NCI-H526 treated with DMSO at 0.1 percent for 48 hours (cell line): ENCODE measurements around the gene KCNQ1.

Experiments used
- DNase-seq: peaks from one replicate; lab custom pipeline; 2025; lab: John Stamatoyannopoulos, UW

Gene KCNQ1

DNA sequence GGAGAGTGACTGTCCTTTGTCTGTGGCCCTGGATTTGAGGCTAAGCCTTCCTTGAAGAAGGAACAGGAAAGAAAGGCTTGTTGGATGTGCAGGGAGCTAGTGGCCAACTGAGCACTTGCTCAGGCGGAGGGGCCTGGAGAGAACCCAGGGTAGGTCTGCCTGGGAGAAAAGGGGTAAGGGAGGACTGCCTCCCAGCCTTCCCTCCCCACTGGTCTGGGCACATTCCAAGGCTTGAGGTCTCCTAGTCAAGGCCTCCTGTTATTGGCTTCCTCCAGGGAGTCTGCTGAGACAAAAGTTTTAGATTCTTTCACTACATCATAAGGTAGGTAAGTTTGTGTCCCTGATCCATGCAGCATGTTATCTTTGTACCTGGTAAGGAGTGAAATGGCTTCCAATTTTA, 239.8 kb downstream of the KCNQ1 start:
- no peak for DNase-seq

GRCh38 chr11:2685051-2685450, 240.2 kb downstream of the KCNQ1 start:
- DNase-seq: no peak

- DNase-seq: no peak
Measured at GRCh38 chr11:2685566-2686359, 241.0 kb downstream of the KCNQ1 start.

- no peak for DNase-seq
Measured at GRCh38 chr11:2686360-2687222, 241.8 kb downstream of the KCNQ1 start.

DNA sequence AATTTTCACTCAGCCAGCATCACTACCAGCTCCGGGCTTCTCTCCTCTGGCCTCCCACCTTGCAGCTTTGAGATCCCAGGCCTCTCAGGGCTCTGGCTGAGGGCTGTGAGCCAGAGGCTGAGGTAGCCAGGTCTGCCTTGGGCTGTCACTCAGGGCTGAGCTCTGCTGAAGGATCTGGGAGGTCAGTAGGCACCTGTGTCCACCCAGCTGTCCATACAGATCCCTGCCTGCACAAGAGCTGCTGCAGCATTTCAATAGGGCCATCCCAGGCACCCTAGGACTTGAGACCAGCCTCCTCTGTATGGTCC, 242.4 kb downstream of the KCNQ1 start:
- no peak for DNase-seq

DNA sequence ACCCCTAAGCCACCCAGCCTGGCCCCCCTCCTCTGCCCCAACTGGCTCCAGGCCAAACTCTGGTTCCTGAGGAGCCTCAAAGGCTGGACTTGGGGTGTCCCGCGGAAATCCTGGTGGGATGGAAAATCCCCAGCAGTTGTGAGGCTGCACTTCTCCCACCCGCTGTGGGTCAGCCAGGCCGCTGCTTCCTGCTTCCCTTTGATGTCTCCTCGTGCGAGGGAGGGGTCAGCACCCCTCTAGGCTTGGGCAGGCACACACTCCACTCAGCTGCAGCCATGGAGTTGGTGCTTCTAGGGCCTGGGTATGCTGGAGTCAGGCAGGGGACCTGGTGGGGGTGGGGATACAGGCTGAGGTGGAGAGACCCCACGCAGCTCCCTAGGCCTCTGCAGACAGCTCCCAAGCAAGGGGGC, 243.0 kb downstream of the KCNQ1 start:
- DNase-seq: no peak

DNA sequence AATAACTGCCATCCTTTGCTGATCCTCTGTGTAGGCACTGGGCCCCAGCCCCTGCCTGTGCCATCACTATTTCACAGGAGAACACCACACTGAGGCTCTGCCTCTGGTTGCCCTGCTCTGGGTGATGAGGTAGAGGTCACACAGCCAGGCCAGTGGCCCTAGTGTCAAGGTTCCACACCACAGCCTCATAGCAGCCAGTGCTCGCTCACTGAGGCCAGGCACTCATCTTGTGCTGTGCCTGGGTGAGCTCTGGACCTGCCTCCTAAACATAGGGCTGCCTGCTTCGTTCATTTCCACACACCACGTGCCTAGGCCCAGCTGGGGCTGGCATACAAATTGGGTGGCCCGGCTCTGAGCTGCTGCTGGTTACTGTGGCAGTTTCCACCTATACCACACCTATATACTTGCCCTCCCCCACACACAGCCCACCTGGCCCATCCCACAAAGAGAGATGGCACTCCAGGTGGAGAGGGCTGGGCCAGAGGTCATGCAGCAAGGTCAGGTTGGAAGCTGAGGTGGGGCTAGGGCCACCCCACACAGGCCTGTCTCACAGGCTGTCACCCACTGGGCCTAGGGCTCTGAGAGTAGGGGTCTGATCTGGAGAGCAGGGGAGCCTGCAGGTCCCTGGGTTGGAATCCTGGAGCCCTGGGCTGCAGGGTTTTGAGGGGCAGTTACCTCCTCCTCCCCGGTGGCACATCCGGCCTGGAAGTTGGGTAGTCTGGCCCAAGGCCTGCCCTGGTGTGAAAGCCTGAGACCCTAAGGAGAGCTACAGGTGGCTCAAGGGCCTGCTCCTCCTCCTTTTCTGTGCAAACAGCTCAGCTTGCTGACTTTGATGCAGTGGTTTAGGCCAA, 243.8 kb downstream of the KCNQ1 start:
- no peak for DNase-seq

DNA sequence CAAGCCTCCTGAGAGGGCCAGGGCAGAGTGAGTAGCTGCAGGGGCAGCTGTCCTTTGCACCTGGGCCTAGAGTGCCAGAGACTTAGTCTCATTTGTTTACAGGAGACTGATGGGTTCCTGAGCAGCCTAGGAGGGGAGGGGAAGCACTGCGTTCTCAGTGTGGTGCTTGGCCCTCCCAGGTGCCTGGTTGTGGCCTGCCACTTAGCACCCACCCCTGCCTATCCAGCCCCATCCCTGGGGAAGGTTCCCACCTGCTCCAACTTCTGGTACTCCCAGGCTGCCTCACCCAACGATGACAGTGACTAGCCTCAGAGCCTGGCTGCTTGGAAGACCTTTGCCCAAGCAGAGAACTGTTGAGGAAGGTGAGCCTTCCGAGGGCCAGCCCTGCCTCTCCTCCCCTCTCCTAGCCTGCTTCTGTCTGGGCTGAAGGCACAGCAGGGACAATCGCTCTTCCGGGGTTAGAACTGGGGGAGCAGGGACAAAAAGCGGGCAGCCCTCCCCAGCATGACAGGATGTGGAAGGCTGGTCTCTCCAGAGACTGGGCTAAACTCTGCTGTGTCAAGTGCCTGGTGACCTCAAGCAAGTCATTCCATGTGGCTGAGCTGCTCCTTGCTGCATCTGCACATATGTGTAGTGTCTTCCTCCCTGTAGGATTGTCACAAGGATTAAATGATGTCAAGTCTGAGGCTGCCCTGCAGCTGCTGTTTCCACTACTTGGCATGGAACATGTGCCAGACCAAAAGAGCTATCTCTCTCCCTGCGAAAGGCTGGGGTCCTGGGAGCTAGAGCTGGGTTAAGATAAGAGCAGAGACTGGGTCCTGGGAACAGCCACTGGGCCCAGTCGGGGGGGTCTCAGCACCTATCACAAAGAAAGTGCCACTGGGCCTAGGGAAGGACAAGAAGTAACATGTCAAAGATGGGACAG, 245.1 kb downstream of the KCNQ1 start:
- no peak for DNase-seq

DNA sequence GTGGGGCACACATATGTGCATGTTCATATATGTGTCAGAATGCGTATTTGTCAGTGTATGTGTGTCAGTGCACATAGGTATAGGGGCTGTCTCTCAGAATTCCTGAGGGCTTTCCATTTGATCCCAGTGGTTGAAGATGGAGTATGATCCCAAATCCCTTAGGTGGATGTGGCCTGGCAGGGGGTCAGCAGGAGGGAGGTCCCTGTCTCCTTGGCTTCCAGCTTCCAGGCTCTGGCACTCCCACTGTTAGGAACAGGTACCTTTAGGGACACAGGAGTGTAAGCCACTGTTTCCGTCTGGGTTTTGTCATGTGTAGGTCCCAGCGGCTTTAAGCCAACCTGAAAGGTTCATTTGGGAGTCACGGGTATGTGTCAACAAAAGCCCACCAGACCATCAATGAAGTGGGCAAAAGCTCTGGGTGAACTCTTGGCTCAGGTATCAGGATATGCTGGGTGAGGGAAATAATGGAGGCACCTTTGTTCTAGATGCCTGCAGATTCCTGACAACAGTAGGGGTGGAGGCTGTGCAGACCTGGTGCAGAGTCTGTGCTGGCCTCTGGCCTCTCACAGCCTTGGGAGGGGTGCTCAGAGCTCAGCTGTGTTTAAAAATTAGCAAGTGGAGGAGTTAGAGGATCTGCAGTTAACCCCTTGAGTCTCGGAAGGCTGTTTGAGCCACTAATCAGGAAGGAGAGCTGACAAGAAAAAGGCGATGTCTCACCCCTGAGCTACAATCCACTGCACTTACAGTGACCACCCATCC, 246.0 kb downstream of the KCNQ1 start:
- no peak for DNase-seq

DNA sequence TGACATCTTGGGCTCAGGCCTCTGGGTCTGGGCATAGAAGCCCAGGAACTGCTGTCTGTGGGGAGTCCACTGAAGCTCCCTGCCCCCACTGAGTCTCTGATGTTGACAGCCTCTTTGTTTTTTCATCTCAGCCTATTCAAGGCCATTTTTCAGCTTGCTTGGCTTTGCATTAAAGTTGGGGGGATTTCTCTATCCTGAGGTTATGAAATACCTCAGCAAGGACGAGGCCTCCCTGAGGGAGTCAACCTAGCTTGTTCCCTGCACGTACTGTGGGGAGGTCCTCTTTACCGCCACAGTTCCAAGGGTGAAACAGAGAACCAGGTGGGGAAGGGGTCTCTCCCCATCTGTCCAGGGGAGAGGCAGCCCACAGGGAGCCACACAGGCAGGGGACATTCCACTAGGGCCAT, 246.6 kb downstream of the KCNQ1 start:
- DNase-seq: no peak

DNA sequence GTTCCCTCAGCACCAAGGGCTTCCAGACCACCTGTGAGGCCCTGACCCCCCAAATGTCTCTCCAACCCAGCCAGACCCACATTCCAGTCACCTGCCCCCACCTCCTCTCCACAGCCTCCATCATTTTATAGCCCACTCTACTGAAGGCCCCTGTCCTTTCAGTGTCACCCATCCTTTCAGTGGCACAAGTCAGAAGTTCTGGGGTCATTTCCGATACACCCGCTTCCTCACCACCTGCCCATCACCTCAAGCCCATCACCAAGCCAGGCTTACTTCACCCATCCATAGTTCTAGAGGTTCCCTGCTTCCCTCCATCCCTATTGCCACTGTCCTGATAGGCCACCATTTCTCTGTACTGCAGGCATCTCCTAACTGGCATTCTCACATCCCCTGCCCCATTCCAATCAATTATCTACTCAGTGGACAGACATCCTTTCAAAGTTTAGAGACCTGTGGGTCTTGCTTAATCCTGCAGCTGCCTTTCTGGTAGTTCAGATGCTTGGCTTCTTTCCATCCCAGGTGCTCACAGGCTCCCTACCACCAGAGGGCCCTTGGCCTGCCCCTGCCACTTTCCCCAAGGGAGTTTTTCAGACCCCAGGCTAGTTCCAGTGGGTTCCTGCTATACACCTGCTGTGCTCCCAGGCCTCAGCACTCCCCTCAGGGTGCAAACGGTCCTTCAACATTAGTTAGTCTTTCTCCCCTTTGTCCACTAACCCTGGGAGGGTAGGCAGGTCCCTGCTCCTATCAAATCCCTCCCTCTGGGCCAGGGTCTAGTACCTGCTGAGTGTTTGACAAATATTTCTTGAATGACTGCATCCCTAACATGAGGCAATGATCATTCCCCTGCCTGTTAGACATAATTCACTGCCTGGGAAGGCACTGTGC, 247.4 kb downstream of the KCNQ1 start:
- peak; percentile 62 for DNase-seq

- peak; percentile 38 for DNase-seq
Measured at GRCh38 chr11:2693271-2694261, 248.8 kb downstream of the KCNQ1 start.

DNA sequence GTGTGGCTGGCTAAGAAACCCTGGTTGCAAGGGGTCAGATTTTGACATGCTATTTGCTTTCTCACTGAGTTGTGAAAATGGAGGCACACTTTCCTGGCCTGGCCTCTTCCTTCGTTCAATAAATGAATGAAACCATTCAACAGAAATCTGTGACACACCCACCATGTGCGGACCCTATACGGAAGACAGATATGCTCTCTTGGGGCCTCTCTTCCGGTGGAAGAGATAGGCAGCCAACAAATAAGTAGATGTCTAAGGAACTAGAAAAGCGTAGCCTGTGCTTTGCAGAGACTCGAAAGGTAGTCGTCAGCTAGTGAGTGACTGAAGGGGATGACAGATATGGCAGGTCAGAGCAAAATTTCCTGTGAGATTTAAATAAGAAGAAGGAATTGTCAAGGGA, 249.7 kb downstream of the KCNQ1 start:
- DNase-seq: no peak

DNA sequence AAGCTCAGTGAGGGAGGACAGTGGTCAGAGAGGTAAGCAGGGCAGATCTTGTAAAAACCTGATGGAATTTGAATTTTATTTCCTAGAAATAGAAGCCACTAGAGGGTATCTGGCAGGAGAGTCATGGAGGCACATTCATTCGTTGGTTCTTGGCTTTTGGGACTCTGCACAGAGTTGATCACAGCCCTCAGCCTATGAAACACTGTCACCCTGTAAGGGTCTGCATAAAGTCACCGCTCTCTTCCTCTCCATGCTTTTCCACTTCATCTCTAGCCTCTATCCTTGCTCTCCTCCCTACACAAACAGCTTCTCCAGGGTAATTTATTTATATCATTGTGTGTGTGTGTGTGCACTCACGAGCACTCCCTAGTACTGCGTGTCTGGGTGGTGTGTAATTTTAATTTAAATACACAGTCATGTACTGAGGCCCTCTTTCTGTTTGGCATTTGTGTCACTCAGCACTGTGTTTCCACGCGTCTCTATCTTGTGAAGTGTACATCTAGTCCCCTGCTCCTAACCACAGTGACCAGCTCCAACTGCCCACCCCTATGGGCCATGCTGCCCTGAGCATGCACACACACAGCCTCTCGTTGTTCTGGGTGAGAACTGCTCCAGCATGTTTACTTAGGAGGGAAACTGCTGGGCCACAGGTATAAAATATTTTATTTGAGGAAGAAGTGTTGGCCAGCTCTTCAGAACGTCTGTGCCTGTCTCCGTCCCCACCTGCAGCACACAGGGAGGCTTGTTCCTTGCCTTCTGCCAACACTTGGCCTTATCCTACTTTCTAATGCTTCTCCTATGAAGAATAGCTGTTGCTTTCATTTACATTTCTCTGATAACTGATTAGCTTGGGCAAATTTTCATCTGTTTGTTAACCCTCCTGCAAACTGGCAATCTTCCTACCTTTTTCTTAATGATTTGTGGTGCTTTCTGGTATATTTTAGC, 250.5 kb downstream of the KCNQ1 start:
- peak; percentile 9 for DNase-seq

- no peak for DNase-seq
Measured at GRCh38 chr11:2696455-2696854, 251.6 kb downstream of the KCNQ1 start.

GRCh38 chr11:2697866-2698265, 253.1 kb downstream of the KCNQ1 start:
- no peak for DNase-seq
